Measurements from ENCODE around the gene RNMT.
"Not testable (repeated sequence)": the region's sequence is repeated elsewhere in the genome, so short reads cannot be mapped to it uniquely, and the experiment has no call there.

RNMT gene

GRCh38 chr18:13726232-13726971, at the start of gene RNMT, which contains the start of gene FAM210A:
RNMT (plus strand) TSS chr18:13726673; CDS start chr18:13731518, 4,845 bp downstream.
FAM210A (minus strand) TSS chr18:13726558; CDS start chr18:13682077, 44,481 bp downstream.
- peak; percentile 93 for DNase-seq (ENCODE audit: low read depth)

- DNase-seq (ENCODE audit: low read depth) = not testable (repeated sequence)
Observed at GRCh38 chr18:13677350-13677749, 49.1 kb upstream of the RNMT start.

- no peak for DNase-seq (ENCODE audit: low read depth)
Observed at GRCh38 chr18:13680612-13681011, 45.9 kb upstream of the RNMT start.

GRCh38 chr18:13681701-13682100, 44.8 kb upstream of the RNMT start:
- no peak for DNase-seq (ENCODE audit: low read depth)

- no peak for DNase-seq (ENCODE audit: low read depth)
Observed at GRCh38 chr18:13684546-13684945, 41.9 kb upstream of the RNMT start.

GRCh38 chr18:13688191-13689136, 38.0 kb upstream of the RNMT start:
- DNase-seq (ENCODE audit: low read depth) = no peak

- not testable (repeated sequence) for DNase-seq (ENCODE audit: low read depth)
Observed at GRCh38 chr18:13690060-13690459, 36.4 kb upstream of the RNMT start.

GRCh38 chr18:13695337-13695736, 31.1 kb upstream of the RNMT start:
- DNase-seq (ENCODE audit: low read depth) = not testable (repeated sequence)

GRCh38 chr18:13696961-13697360, 29.5 kb upstream of the RNMT start:
- no peak for DNase-seq (ENCODE audit: low read depth)

GRCh38 chr18:13700153-13700552, 26.3 kb upstream of the RNMT start:
- DNase-seq (ENCODE audit: low read depth) = no peak

- no peak for DNase-seq (ENCODE audit: low read depth)
Observed at GRCh38 chr18:13703899-13704298, 22.6 kb upstream of the RNMT start.

GRCh38 chr18:13710414-13710831, 16.1 kb upstream of the RNMT start:
- no peak for DNase-seq (ENCODE audit: low read depth)

- DNase-seq (ENCODE audit: low read depth) = no peak
Observed at GRCh38 chr18:13712400-13713131, 13.9 kb upstream of the RNMT start.

GRCh38 chr18:13713455-13714055, 12.9 kb upstream of the RNMT start:
- no peak for DNase-seq (ENCODE audit: low read depth)

- no peak for DNase-seq (ENCODE audit: low read depth)
Observed at GRCh38 chr18:13715330-13715729, 11.1 kb upstream of the RNMT start.

- DNase-seq (ENCODE audit: low read depth) = no peak
Observed at GRCh38 chr18:13716916-13717315, 9.6 kb upstream of the RNMT start.

- no peak for DNase-seq (ENCODE audit: low read depth)
Observed at GRCh38 chr18:13720123-13720522, 6.3 kb upstream of the RNMT start.

- no peak for DNase-seq (ENCODE audit: low read depth)
Observed at GRCh38 chr18:13720847-13721246, 5.6 kb upstream of the RNMT start.

- DNase-seq (ENCODE audit: low read depth) = no peak
Observed at GRCh38 chr18:13725566-13726231, 774 bp upstream of the RNMT start.

GRCh38 chr18:13726972-13727331, 479 bp downstream of the RNMT start:
- DNase-seq (ENCODE audit: low read depth) = peak; percentile 14

GRCh38 chr18:13730481-13730880, 4.0 kb downstream of the RNMT start:
- no peak for DNase-seq (ENCODE audit: low read depth)

Measured in activated T-cell treated with anti-CD3 and anti-CD28 coated beads for 24 hours (primary cell).